Testis (tissue), 2 donors: ENCODE results near the gene C6orf120.

Experiments
- POLR2A ChIP-seq: fragments of 450-650 bp; IDR thresholded peaks from one replicate; pipeline ENCODE4 v1.6.1; 2017; ENCODE audit warnings: antibody characterized with exemption, mild to moderate bottlenecking, moderate library complexity
- TF ChIP-seq, protein P1 (sequence below), 3 experiments: fragments of 450-650 bp in 2 of 3; fragments of 200-600 bp in 1 of 3; sonication (generic) in 1 of 3; IDR thresholded peaks; one replicate each; pipeline ENCODE4 v1.5.1; 2016 to 2019; ENCODE audit warnings: antibody characterized with exemption in 3 of 3, mild to moderate bottlenecking in 2 of 3, moderate library complexity in 1 of 3

- TF ChIP-seq, protein P1, sequence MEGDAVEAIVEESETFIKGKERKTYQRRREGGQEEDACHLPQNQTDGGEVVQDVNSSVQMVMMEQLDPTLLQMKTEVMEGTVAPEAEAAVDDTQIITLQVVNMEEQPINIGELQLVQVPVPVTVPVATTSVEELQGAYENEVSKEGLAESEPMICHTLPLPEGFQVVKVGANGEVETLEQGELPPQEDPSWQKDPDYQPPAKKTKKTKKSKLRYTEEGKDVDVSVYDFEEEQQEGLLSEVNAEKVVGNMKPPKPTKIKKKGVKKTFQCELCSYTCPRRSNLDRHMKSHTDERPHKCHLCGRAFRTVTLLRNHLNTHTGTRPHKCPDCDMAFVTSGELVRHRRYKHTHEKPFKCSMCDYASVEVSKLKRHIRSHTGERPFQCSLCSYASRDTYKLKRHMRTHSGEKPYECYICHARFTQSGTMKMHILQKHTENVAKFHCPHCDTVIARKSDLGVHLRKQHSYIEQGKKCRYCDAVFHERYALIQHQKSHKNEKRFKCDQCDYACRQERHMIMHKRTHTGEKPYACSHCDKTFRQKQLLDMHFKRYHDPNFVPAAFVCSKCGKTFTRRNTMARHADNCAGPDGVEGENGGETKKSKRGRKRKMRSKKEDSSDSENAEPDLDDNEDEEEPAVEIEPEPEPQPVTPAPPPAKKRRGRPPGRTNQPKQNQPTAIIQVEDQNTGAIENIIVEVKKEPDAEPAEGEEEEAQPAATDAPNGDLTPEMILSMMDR (IDR thresholded peaks at IDR 0.05) = no peak
- TF ChIP-seq POLR2A = no peak
These were observed 32.0 kb upstream of the C6orf120 start for GRCh38 chr6:169669889-169670288.
